CD14-positive monocyte (primary cell): ENCODE results near the gene LRRC8C. TPM values are rescaled to one million over a fixed set of nuclear protein-coding genes. Genes with fewer than 3 reads are reported as not detected.
A peak's percentile ranks its signal among the peaks of the same experiment; 100 is the strongest.

Source experiments
- DNase-seq, 3 donors: peaks; one replicate each; pipeline ENCODE4 v3.0.0-alpha.2; 2011 to 2022
- H2AFZ ChIP-seq: 2 replicates; pipeline ENCODE4 v1.6.0; 2012; ENCODE audit warnings: mild to moderate bottlenecking, low read depth, low read length, inconsistent platforms; ENCODE audit not compliant: insufficient read depth, poor library complexity, severe bottlenecking
- H3K27ac ChIP-seq, 2 donors: 1 replicate in 1 of 2; 2 replicates in 1 of 2; pipeline ENCODE4 v1.5.1; 2012 to 2013; ENCODE audit warnings: low read length in 2 of 2, control low read depth in 1 of 2, inconsistent platforms in 1 of 2, low read depth in 1 of 2, mild to moderate bottlenecking in 1 of 2
- H3K27me3 ChIP-seq, 2 donors: one replicate each; pipeline versions ENCODE4 v1.6.0 to v1.6.1; 2011 to 2013; ENCODE audit warnings: low read length in 2 of 2; ENCODE audit not compliant: control insufficient read depth in 2 of 2, insufficient read depth in 2 of 2
- H3K36me3 ChIP-seq, 2 donors: replicated peaks in 1 of 2; 1 replicate in 1 of 2; 2 replicates in 1 of 2; pipeline versions ENCODE4 v1.5.1 to v1.6.1; 2012 to 2013; ENCODE audit warnings: low read length in 2 of 2, control low read depth in 1 of 2, inconsistent platforms in 1 of 2, mild to moderate bottlenecking in 1 of 2; ENCODE audit not compliant: insufficient read depth in 2 of 2, control insufficient read depth in 1 of 2
- H3K4me1 ChIP-seq, 2 donors: 1 replicate in 1 of 2; 2 replicates in 1 of 2; pipeline versions ENCODE4 v1.5.1 to v1.6.1; 2012 to 2013; ENCODE audit warnings: low read length in 2 of 2, control low read depth in 1 of 2, inconsistent platforms in 1 of 2, mild to moderate bottlenecking in 1 of 2, moderate library complexity in 1 of 2; ENCODE audit not compliant: insufficient read depth in 2 of 2, control insufficient read depth in 1 of 2
- H3K4me2 ChIP-seq: replicated peaks from 2 replicates; pipeline ENCODE3; 2012; ENCODE audit warnings: low read length, moderate library complexity, mild to moderate bottlenecking; ENCODE audit not compliant: poor library complexity, severe bottlenecking; ENCODE audit errors: extremely low read depth
- H3K4me3 ChIP-seq, 3 experiments: fragments of 200-600 bp in 1 of 3; sonication (generic) in 1 of 3; replicated peaks in 1 of 3; 1 replicate in 2 of 3; 2 replicates in 1 of 3; pipeline ENCODE4 v1.5.1; 2011 to 2013; ENCODE audit warnings: low read length in 3 of 3, mild to moderate bottlenecking in 3 of 3, control low read depth in 2 of 3, low read depth in 2 of 3, inconsistent platforms in 1 of 3, moderate library complexity in 1 of 3
- H3K79me2 ChIP-seq: 2 replicates; pipeline ENCODE4 v1.6.0; 2012; ENCODE audit warnings: mild to moderate bottlenecking, control low read depth, inconsistent platforms, low read length, moderate library complexity; ENCODE audit not compliant: insufficient read depth
- H3K9ac ChIP-seq: 2 replicates; pipeline ENCODE4 v1.6.0; 2017; ENCODE audit warnings: low read length, mild to moderate bottlenecking; ENCODE audit not compliant: insufficient read depth, poor library complexity, severe bottlenecking
- H3K9me3 ChIP-seq, 2 donors: replicated peaks in 1 of 2; 1 replicate in 1 of 2; 2 replicates in 1 of 2; pipeline versions ENCODE4 v1.5.1 to v1.6.1; 2012 to 2013; ENCODE audit warnings: low read length in 2 of 2, control low read depth in 1 of 2; ENCODE audit not compliant: control insufficient read depth in 1 of 2, insufficient read depth in 1 of 2
- H4K20me1 ChIP-seq: 2 replicates; pipeline ENCODE4 v1.6.0; 2012; ENCODE audit warnings: mild to moderate bottlenecking, low read length, control low read depth, moderate library complexity; ENCODE audit not compliant: insufficient read depth
- H3K27ac Mint-ChIP-seq, 7 donors: one replicate each; pipeline ENCODE4 v1.8.0; 2020; ENCODE audit warnings: mild to moderate bottlenecking in 7 of 7, mixed read lengths in 7 of 7, moderate library complexity in 6 of 7, inconsistent platforms in 2 of 7
- H3K27me3 Mint-ChIP-seq, 3 donors: one replicate each; pipeline ENCODE4 v1.8.0; 2021 to 2022; ENCODE audit warnings: low read depth in 3 of 3, mild to moderate bottlenecking in 3 of 3, mixed read lengths in 3 of 3, moderate library complexity in 3 of 3, inconsistent platforms in 1 of 3
- H3K36me3 Mint-ChIP-seq, 2 donors: one replicate each; pipeline ENCODE4 v1.8.0; 2020; ENCODE audit warnings: mixed read lengths in 2 of 2, inconsistent platforms in 1 of 2, mild to moderate bottlenecking in 1 of 2
- H3K4me1 Mint-ChIP-seq: one replicate; pipeline ENCODE4 v1.8.0; 2020; ENCODE audit warnings: mild to moderate bottlenecking, mixed read lengths
- H3K4me3 Mint-ChIP-seq, 2 donors: one replicate each; pipeline ENCODE4 v1.8.0; 2020; ENCODE audit warnings: mild to moderate bottlenecking in 2 of 2, mixed read lengths in 2 of 2, moderate library complexity in 1 of 2
- H3K9me3 Mint-ChIP-seq, 7 donors: one replicate each; pipeline ENCODE4 v1.8.0; 2020 to 2022; ENCODE audit warnings: mixed read lengths in 7 of 7, mild to moderate bottlenecking in 6 of 7, moderate library complexity in 6 of 7, inconsistent platforms in 2 of 7
- CTCF ChIP-seq: fragments of 200-600 bp; IDR thresholded peaks from one replicate; pipeline ENCODE4 v1.8.0; 2022; ENCODE audit warnings: antibody characterized with exemption, mild to moderate bottlenecking
- WGBS: methylation state at CpG from one replicate; pipeline ENCODE4 v1.1.5; 2013; ENCODE audit warnings: missing lambda C conversion rate; ENCODE audit not compliant: insufficient coverage; 5-methylcytosine and 5-hydroxymethylcytosine counted together
- intact Hi-C, 2 donors: fragments of 100-400 bp; cut with micrococcal nuclease; formaldehyde crosslinking; loops; one replicate each; pipeline versions ENCODE4 v1.15.0 to v1.15.1; 2023
- polyA plus RNA-seq, 3 donors: library from polyadenylated mRNA; depleted of rRNA in 1 of 3; unstranded in 2 of 3; stranded (reverse) in 1 of 3; fragments of 300-500 nt in 2 of 3; fragments of >200 nt in 1 of 3; fragmentation: Illumina TruSeq in 2 of 3; gene quantifications; 1 replicate in 2 of 3; 2 replicates in 1 of 3; pipeline ENCODE4 v1.2.3, GENCODE V29; 2012 to 2021

LRRC8C gene
- polyA plus RNA-seq, 3 donors: 13.0 to 18.6 (median 16.3) TPM

DNA sequence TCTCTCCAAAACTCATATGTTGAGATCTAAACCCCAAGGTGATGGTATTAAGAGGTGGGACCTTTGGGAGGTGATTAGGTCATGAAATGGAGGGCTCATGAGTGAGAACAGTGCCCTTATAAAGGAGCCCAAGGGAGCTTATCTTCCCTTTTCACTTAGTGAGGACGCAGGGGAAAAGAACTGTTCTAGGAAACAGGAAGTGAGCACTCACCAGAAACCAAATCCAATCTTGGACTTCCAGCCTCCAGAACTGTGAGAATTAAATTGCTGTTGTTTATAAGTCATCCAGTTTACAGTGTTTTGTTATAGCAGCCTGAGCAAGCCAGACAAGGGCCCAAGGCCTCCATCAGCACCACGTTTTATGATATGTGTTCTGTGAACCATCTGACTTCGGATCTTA lies 127.6 kb downstream of the LRRC8C start:
- no peak overlapping the region for H3K9ac ChIP-seq
- peak overlapping the region; percentile 81 to 92 (median 88) for H3K27ac Mint-ChIP-seq
- DNase-seq: peak; percentile 50 to 81 (median 73)
- peaks cover 80% of the 10 kb centered on the region for H3K4me1 Mint-ChIP-seq
- H3K27ac ChIP-seq: peak overlapping the region; percentile 19 to 79
- intact Hi-C loops: loop anchor here (2.0 to 10.0 kb wide), 3 partner anchors 128 to 276 kb away; partner anchors contain the start of gene LRRC8C (in 2 of the 2)
- peak overlapping the region in 1 of 3 experiments; percentile 24 for H3K4me3 ChIP-seq
- TF ChIP-seq CTCF: no peak
- peaks cover 0 to 5% (median 3%) of the 10 kb centered on the region in 3 donors for H3K27me3 Mint-ChIP-seq
- H3K4me1 ChIP-seq: peaks cover 77 to 82% of the 10 kb centered on the region in 2 donors
- H2AFZ ChIP-seq: no peak overlapping the region
- H3K79me2 ChIP-seq: peaks cover 24% of the 10 kb centered on the region
- peak overlapping the region in 1 of 2 donors; percentile 52 for H3K4me3 Mint-ChIP-seq
- H3K36me3 Mint-ChIP-seq: peaks cover 0 to 1% of the 10 kb centered on the region in 2 donors
- no peaks in the 10 kb centered on the region for H3K9me3 ChIP-seq
- H4K20me1 ChIP-seq: no peaks in the 10 kb centered on the region
- no peaks in the 10 kb centered on the region for H3K9me3 Mint-ChIP-seq
- H3K4me2 ChIP-seq: peak overlapping the region; percentile 34
- no peaks in the 10 kb centered on the region for H3K27me3 ChIP-seq
- 86% methylated on average over 1 of the region's 3 CpGs for WGBS
- no peaks in the 10 kb centered on the region for H3K36me3 ChIP-seq

- Mint-ChIP-seq H3K36me3 (peaks cover 0 to 1% of the 10 kb centered on the region in 2 donors), H3K27me3 (peaks cover 0 to 5% (median 3%) of the 10 kb centered on the region in 3 donors), H3K27ac (peak overlapping the region; percentile 81 to 92 (median 88)), H3K9me3 (no peaks in the 10 kb centered on the region), H3K4me3 (peak overlapping the region in 1 of 2 donors; percentile 11), H3K4me1 (peaks cover 71% of the 10 kb centered on the region)
- Histone ChIP-seq H3K36me3 (no peaks in the 10 kb centered on the region), H3K9ac (no peak overlapping the region), H3K79me2 (peaks cover 18% of the 10 kb centered on the region), H3K4me1 (peaks cover 68 to 73% of the 10 kb centered on the region in 2 donors), H3K27me3 (no peaks in the 10 kb centered on the region), H3K4me2 (peak overlapping the region; percentile 24), H4K20me1 (no peaks in the 10 kb centered on the region), H3K9me3 (no peaks in the 10 kb centered on the region), H3K27ac (peak overlapping the region; percentile 37 to 79), H3K4me3 (no peak overlapping the region), H2AFZ (no peak overlapping the region)
- no peak for DNase-seq
- intact Hi-C loops: loop anchor here (2.0 to 10.0 kb wide), 3 partner anchors 129 to 277 kb away; partner anchors contain the start of gene LRRC8C (in 2 of the 2)
- WGBS: no CpG with 5 or more reads among the region's 1 CpG
- TF ChIP-seq CTCF: no peak
Observed at GRCh38 chr1:89761338-89761737, 128.4 kb downstream of the LRRC8C start.
